Caco-2 (cell line): ENCODE results near the gene SERBP1. TPM values are rescaled to one million over a fixed set of nuclear protein-coding genes. Genes with fewer than 3 reads are reported as not detected.

Source experiments
- BruUV-seq: library from RNA; stranded (reverse); fragments of 400-500 nt; replicated peaks from 2 replicates; lab custom pipeline; 2021; lab: Mats Ljungman, UMichigan
- CTCF ChIA-PET: fragments of 300-600 bp; sonication (Branson Sonifier 250); formaldehyde crosslinking; loops from one replicate; lab custom pipeline; 2022; ENCODE audit warnings: antibody characterized with exemption; lab: Charles Lee
- POLR2A ChIA-PET: fragments of 300-600 bp; sonication (Branson Sonifier 250); formaldehyde crosslinking; loops from one replicate; lab custom pipeline; 2022; ENCODE audit warnings: antibody characterized with exemption; lab: Charles Lee
- DNase-seq, 2 experiments: peaks; one replicate each; pipeline versions ENCODE4 v3.0.0 to v3.0.0-alpha.2; 2020 to 2022
- H3K27me3 ChIP-seq: replicated peaks from 2 replicates; pipeline ENCODE4 v1.6.0; 2011; ENCODE audit warnings: low read length; ENCODE audit not compliant: control insufficient read depth, insufficient read depth
- H3K36me3 ChIP-seq: 2 replicates; pipeline ENCODE4 v1.5.1; 2011; ENCODE audit warnings: low read length; ENCODE audit not compliant: control insufficient read depth, insufficient read depth
- H3K4me1 ChIP-seq: fragments of 250-450 bp; sonication (Bioruptor Pico); 2 replicates; pipeline ENCODE4 v1.5.1; 2020; ENCODE audit warnings: mild to moderate bottlenecking
- H3K4me3 ChIP-seq: 2 replicates; pipeline ENCODE4 v1.5.1; 2011; ENCODE audit warnings: low read depth, mild to moderate bottlenecking, control low read depth, low read length
- H3K9me3 ChIP-seq: fragments of 250-450 bp; sonication (Bioruptor Pico); 2 replicates; pipeline ENCODE4 v1.5.1; 2020; ENCODE audit warnings: mild to moderate bottlenecking, moderate library complexity
- H3K27ac Mint-ChIP-seq: one replicate; pipeline ENCODE4 v1.8.0; 2022; ENCODE audit warnings: mixed read lengths; ENCODE audit not compliant: unreplicated experiment
- H3K27me3 Mint-ChIP-seq: one replicate; pipeline ENCODE4 v1.8.0; 2022; ENCODE audit warnings: mixed read lengths; ENCODE audit not compliant: insufficient read depth, unreplicated experiment
- H3K36me3 Mint-ChIP-seq: one replicate; pipeline ENCODE4 v1.8.0; 2022; ENCODE audit warnings: mild to moderate bottlenecking, mixed read lengths; ENCODE audit not compliant: insufficient read depth, unreplicated experiment
- H3K4me1 Mint-ChIP-seq: one replicate; pipeline ENCODE4 v1.8.0; 2022; ENCODE audit warnings: low read depth, mixed read lengths; ENCODE audit not compliant: unreplicated experiment
- H3K4me3 Mint-ChIP-seq: one replicate; pipeline ENCODE4 v1.8.0; 2022; ENCODE audit warnings: mild to moderate bottlenecking, moderate library complexity, mixed read lengths; ENCODE audit not compliant: unreplicated experiment
- H3K9me3 Mint-ChIP-seq: one replicate; pipeline ENCODE4 v1.8.0; 2022; ENCODE audit warnings: mixed read lengths; ENCODE audit not compliant: unreplicated experiment
- CTCF ChIP-seq, 2 experiments: fragments of 200-600 bp in 1 of 2; IDR thresholded peaks; 1 replicate in 1 of 2; 2 replicates in 1 of 2; pipeline versions ENCODE4 v1.5.1 to v1.8.0; 2011 to 2022; ENCODE audit warnings: antibody characterized with exemption in 1 of 2, control low read depth in 1 of 2, inconsistent platforms in 1 of 2, low read depth in 1 of 2, low read length in 1 of 2, mild to moderate bottlenecking in 1 of 2, moderate library complexity in 1 of 2; ENCODE audit not compliant: insufficient read depth in 1 of 2, severe bottlenecking in 1 of 2, unreplicated experiment in 1 of 2
- intact Hi-C: fragments of 100-400 bp; cut with micrococcal nuclease; formaldehyde crosslinking; loops from one replicate; pipeline ENCODE4 v1.10.0; 2022; ENCODE audit not compliant: unreplicated experiment
- total RNA-seq: library from RNA; stranded (reverse); gene quantifications from 2 replicates; pipeline ENCODE4 v1.2.3, GENCODE V29; 2022

The SERBP1 gene
- total RNA-seq, 1 experiment from 2014 or later = 182 TPM

GRCh38 chr1:67476006-67476482 is 45.8 kb upstream of the SERBP1 start:
- POLR2A ChIA-PET = no interaction called here

GRCh38 chr1:67472056-67472455 is 41.9 kb upstream of the SERBP1 start:
- TF ChIP-seq CTCF (IDR thresholded peaks at IDR 0.05; ENCODE audit: insufficient read depth in 1 of 2, low read depth in 1 of 2, low read length in 1 of 2, severe bottlenecking in 1 of 2, unreplicated experiment in 1 of 2) = no peak
- Histone ChIP-seq H3K27me3 (no peaks in the 10 kb centered on the region), H3K4me3 (no peak overlapping the region), H3K9me3 (no peaks in the 10 kb centered on the region), H3K36me3 (no peaks in the 10 kb centered on the region), H3K4me1 (no peaks in the 10 kb centered on the region)
- H3K4me1 Mint-ChIP-seq = no peaks in the 10 kb centered on the region
- no peaks in the 10 kb centered on the region for H3K9me3 Mint-ChIP-seq
- POLR2A ChIA-PET = no interaction called here
- DNase-seq = no peak
- intact Hi-C loops = no loop called here
- no peak overlapping the region for H3K4me3 Mint-ChIP-seq
- CTCF ChIA-PET = no interaction called here
- no peaks in the 10 kb centered on the region for H3K27me3 Mint-ChIP-seq
- no peak overlapping the region for H3K27ac Mint-ChIP-seq
- no peaks in the 10 kb centered on the region for H3K36me3 Mint-ChIP-seq
- BruUV-seq = no TSS peak

More at GRCh38 chr1:67476006-67476482, 45.8 kb upstream of the SERBP1 start:
- H3K27me3 Mint-ChIP-seq = no peaks in the 10 kb centered on the region
- H3K9me3 Mint-ChIP-seq = no peaks in the 10 kb centered on the region
- intact Hi-C loops = no loop called here
- CTCF ChIA-PET = no interaction called here
- H3K4me3 Mint-ChIP-seq = no peak overlapping the region
- no TSS peak for BruUV-seq
- Histone ChIP-seq H3K27me3 (no peaks in the 10 kb centered on the region), H3K9me3 (no peaks in the 10 kb centered on the region), H3K4me3 (no peak overlapping the region), H3K4me1 (no peaks in the 10 kb centered on the region), H3K36me3 (no peaks in the 10 kb centered on the region)
- no peaks in the 10 kb centered on the region for H3K4me1 Mint-ChIP-seq
- TF ChIP-seq CTCF (IDR thresholded peaks at IDR 0.05; ENCODE audit: insufficient read depth in 1 of 2, low read depth in 1 of 2, low read length in 1 of 2, severe bottlenecking in 1 of 2, unreplicated experiment in 1 of 2) = no peak
- DNase-seq = no peak
- no peaks in the 10 kb centered on the region for H3K36me3 Mint-ChIP-seq
- no peak overlapping the region for H3K27ac Mint-ChIP-seq

GRCh38 chr1:67469431-67469830 is 39.2 kb upstream of the SERBP1 start:
- Histone ChIP-seq H3K4me1 (no peaks in the 10 kb centered on the region), H3K27me3 (no peaks in the 10 kb centered on the region), H3K36me3 (no peaks in the 10 kb centered on the region), H3K9me3 (no peaks in the 10 kb centered on the region), H3K4me3 (no peak overlapping the region)
- POLR2A ChIA-PET = no interaction called here
- intact Hi-C loops = no loop called here
- no peaks in the 10 kb centered on the region for H3K9me3 Mint-ChIP-seq
- no peak overlapping the region for H3K27ac Mint-ChIP-seq
- H3K4me1 Mint-ChIP-seq = no peaks in the 10 kb centered on the region
- no peak overlapping the region for H3K4me3 Mint-ChIP-seq
- CTCF ChIA-PET = no interaction called here
- H3K27me3 Mint-ChIP-seq = no peaks in the 10 kb centered on the region
- no peak for TF ChIP-seq CTCF (IDR thresholded peaks at IDR 0.05; ENCODE audit: insufficient read depth in 1 of 2, low read depth in 1 of 2, low read length in 1 of 2, severe bottlenecking in 1 of 2, unreplicated experiment in 1 of 2)
- H3K36me3 Mint-ChIP-seq = no peaks in the 10 kb centered on the region
- BruUV-seq = no TSS peak
- no peak for DNase-seq
